Panc1 (cell line): ENCODE data around the gene BCL10.

Source experiments
- POLR2AphosphoS5 ChIP-seq: IDR thresholded peaks from 2 replicates; pipeline ENCODE4 v1.6.1; 2012; ENCODE audit warnings: mild to moderate bottlenecking, low read depth, low read length, moderate library complexity
- SIN3A ChIP-seq: IDR thresholded peaks from 2 replicates; pipeline ENCODE4 v1.6.1; 2012; ENCODE audit warnings: low read depth, mild to moderate bottlenecking, low read length, moderate library complexity, borderline replicate concordance; ENCODE audit not compliant: insufficient read depth
- TF ChIP-seq, protein P1 (sequence below): fragments of 450-650 bp; IDR thresholded peaks from 2 replicates; pipeline ENCODE4 v1.5.1; 2017; ENCODE audit warnings: mild to moderate bottlenecking
- TF ChIP-seq, protein P2 (sequence below), 2 experiments: IDR thresholded peaks; 2 replicates each; pipeline ENCODE4 v1.6.1; 2011 to 2012; ENCODE audit warnings: low read depth in 2 of 2, control low read depth in 1 of 2, low read length in 1 of 2, mild to moderate bottlenecking in 1 of 2, moderate library complexity in 1 of 2; ENCODE audit not compliant: insufficient read depth in 1 of 2

DNA sequence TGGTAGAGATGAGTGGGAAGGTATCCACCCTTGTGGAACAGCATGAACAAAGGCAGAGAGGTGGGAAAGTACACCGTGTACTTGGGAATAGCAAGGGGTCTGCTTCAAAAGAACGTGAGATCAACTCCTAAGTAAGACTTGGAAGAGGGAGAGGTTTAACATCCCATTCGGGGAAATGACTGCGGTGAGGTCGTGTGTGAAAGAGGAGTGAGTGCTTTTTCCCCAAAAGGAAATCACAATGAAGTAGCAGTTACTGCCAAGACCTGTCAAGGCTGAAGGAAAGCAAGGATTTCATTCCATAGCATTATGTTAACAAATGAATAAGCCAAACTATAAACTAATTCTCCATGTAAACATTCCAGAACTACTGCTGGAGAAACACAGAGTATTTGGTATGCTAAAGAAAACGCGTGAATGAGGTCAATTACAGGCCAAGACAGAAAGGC, 55.7 kb downstream of the BCL10 start:
- TF ChIP-seq, protein P1, sequence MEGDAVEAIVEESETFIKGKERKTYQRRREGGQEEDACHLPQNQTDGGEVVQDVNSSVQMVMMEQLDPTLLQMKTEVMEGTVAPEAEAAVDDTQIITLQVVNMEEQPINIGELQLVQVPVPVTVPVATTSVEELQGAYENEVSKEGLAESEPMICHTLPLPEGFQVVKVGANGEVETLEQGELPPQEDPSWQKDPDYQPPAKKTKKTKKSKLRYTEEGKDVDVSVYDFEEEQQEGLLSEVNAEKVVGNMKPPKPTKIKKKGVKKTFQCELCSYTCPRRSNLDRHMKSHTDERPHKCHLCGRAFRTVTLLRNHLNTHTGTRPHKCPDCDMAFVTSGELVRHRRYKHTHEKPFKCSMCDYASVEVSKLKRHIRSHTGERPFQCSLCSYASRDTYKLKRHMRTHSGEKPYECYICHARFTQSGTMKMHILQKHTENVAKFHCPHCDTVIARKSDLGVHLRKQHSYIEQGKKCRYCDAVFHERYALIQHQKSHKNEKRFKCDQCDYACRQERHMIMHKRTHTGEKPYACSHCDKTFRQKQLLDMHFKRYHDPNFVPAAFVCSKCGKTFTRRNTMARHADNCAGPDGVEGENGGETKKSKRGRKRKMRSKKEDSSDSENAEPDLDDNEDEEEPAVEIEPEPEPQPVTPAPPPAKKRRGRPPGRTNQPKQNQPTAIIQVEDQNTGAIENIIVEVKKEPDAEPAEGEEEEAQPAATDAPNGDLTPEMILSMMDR = no peak
- TF ChIP-seq POLR2AphosphoS5 (no peak), SIN3A (no peak)
- TF ChIP-seq, protein P2, sequence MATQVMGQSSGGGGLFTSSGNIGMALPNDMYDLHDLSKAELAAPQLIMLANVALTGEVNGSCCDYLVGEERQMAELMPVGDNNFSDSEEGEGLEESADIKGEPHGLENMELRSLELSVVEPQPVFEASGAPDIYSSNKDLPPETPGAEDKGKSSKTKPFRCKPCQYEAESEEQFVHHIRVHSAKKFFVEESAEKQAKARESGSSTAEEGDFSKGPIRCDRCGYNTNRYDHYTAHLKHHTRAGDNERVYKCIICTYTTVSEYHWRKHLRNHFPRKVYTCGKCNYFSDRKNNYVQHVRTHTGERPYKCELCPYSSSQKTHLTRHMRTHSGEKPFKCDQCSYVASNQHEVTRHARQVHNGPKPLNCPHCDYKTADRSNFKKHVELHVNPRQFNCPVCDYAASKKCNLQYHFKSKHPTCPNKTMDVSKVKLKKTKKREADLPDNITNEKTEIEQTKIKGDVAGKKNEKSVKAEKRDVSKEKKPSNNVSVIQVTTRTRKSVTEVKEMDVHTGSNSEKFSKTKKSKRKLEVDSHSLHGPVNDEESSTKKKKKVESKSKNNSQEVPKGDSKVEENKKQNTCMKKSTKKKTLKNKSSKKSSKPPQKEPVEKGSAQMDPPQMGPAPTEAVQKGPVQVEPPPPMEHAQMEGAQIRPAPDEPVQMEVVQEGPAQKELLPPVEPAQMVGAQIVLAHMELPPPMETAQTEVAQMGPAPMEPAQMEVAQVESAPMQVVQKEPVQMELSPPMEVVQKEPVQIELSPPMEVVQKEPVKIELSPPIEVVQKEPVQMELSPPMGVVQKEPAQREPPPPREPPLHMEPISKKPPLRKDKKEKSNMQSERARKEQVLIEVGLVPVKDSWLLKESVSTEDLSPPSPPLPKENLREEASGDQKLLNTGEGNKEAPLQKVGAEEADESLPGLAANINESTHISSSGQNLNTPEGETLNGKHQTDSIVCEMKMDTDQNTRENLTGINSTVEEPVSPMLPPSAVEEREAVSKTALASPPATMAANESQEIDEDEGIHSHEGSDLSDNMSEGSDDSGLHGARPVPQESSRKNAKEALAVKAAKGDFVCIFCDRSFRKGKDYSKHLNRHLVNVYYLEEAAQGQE (IDR thresholded peaks at IDR 0.05; ENCODE audit: insufficient read depth in 1 of 2, low read depth in 2 of 2, low read length in 1 of 2) = no peak
